ENCODE data around the gene ITGA3.
A peak's percentile ranks its signal among the peaks of the same experiment; 100 is the strongest.

The ITGA3 gene

DNA sequence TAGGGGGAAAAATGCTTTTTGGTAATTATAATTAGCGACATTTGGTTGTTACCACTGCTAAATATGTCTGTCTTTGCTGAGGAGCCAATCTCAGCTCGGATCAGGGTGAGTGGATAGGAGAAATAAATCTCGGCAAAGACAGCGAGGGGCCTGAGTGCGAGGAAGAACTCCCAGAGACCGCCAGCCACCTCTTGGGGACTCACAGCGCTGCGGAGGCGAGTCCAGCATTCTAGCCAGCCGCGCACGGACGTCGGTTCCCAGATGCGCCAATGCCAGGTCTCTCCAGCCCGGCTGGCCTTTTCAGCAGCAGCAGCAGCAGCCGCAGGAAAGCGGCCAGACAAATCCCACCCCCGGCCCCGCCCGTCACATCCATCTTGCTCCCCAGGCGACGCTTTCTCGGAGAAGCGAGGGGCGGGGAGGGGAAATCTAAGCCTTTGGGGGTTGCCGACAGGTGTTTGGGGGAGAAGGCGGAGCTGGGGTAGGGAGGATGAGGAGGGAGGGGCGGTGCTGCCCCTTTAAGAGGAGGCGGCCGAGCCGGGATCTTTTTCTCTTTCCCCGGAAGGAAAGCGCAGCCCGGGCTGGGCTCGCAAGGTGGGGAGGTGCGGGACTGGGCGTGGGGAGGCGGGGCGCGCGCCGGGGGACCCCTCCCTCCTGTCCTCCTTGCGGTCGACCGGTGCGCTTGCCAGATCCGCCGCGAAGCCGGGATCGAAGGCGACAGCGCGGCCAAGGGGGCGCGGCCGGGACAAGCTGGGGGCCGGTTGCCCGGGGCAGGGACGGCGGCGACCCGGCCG, at the start of gene ITGA3:
Gene ITGA3 (plus strand): TSS at position 685 of the 791 bp plus-strand sequence. CDS start 330 bp downstream, outside the sequence.
- peak; percentile 55 for DNase-seq

DNA sequence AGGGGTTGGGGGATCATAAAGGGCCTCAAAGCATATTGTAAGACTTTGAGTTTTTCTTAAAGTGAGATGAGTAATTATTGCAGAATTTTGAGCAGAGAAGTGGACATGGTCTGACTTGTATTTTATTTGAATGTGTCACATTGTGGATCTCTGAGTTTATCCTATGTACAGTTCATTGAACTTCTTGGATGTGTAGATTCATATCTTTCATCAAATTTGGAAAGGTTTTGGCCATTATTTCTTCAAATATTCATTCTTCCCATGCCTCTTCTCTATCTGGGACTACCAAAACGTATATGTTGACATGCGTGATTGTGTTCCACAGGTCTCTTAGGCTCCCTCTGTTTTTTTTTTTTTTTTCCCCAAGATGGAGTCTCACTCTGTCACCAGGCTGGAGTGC, 46.6 kb upstream of the ITGA3 start:
- no peak for DNase-seq

DNA sequence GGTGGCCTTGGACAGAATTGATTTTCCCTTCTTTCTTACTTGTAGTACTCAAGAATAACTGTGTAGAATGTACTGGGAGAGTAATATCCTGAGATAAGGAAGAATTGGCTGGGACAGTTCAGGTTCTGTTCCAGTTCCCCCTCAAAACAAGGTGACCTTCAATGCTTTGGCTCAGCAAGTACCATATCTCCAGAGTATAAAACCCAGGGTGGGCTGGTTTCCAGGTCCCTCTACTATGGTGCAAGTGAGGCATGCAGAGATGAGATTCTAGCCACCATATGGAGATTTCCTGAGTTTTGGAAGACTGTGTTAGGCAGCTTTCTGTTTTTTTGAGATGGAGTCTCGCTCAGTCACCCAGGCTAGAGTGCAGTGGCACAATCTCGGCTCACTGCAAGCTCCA, 42.8 kb upstream of the ITGA3 start:
- DNase-seq, result no peak

DNA sequence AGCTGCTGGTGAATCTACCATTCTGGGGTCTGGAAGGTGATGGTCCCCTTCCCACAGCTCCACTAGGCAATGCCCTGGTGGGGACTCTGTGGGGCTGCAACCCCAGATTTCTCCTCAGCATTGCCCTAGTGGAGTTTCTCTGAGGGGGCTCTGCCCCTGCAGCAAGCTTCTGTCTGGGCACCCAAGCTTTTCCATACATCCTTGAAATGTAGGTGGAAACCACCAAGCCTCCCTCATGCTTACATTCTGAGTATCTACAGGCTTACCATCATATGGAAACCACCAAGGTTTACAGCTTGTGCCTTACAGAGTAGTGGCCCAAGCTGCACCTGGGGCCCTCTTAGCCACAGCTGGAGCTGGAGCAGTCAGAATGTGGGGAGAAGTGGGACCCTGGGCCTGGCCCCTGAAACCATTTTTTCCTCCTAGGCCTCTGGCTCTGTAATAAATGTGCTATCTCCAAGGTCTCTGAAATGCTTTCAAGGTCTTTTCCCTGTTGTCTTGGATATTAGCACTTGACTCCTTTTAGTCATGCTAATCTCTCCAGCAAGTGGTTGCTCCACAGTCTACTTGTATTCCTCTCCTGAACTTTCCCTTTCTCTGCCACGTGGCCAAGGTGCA, 41.3 kb upstream of the ITGA3 start:
- DNase-seq, result no peak

DNA sequence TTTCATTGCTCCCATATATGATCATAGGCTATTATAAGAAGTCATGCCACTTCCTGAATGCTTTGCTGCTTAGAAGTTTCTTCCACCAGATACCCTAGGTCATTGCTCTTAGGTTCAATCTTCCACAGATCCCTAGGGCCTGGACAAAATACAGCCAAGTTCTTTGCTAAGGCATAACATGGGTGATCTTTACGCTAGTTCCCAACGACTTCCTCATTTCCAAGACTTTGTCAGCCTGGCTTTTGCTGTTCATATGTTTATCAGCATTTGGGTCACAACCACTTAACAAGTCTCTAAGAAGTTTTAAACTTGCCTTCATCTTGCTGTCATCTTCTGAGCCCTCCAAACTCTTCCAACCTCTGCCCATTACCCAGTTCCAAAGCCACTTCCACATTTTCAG, 40.8 kb upstream of the ITGA3 start:
- DNase-seq, result no peak

DNA sequence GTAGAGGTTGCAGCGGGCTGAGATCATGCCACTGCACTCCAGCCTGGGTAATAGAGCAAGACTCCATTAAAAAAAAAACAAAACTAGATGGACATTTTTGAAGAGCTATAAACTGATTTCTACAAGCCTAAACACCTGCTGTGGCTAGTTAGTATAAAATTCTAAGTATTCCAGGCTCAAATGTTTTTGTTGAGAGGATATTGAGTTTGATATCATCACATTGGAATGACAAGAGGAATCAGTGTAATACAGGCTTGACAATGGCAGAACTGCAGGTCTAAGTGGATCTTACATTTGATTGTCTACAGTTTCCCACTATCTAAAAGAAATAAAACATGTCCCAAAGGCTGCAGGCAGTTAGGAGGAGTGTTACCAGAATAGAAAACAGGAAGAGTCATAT, 37.0 kb upstream of the ITGA3 start:
- no peak for DNase-seq

DNA sequence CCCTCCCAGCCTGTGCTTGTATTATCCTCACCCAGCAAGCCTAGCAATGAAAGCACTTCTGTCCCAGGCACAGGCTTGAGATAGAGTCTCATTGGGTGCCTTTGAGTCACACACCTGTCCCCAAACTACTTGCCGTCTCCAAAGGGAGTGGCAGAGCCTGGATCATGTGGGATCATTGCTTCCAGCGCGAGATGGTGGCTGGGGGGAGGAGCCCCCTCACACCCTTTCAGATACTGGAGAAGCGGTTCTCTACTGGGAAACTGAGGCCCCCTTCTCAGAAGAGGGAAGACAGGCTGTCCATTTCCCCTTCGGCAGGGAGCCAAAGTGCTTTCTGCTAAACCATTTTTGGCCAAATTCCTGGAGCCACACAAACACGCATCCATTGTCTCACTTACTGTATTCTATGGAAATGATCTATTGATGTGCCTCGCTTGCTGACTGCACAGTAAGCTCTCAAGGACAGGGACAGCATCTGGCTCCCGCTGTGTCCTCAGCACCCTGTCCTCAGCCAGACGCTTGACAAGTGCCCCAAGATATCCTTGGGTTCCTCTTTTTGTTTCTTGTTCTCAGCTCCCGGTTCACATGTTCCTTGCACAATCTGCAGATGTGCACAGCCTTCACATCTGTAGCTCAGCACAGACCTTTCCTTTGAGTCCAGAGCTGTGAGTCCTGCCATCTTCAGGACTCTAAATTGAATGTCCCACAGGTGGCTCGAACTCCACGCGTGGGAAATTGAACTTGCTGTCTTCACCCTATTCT, 34.9 kb upstream of the ITGA3 start:
- DNase-seq, result no peak

DNA sequence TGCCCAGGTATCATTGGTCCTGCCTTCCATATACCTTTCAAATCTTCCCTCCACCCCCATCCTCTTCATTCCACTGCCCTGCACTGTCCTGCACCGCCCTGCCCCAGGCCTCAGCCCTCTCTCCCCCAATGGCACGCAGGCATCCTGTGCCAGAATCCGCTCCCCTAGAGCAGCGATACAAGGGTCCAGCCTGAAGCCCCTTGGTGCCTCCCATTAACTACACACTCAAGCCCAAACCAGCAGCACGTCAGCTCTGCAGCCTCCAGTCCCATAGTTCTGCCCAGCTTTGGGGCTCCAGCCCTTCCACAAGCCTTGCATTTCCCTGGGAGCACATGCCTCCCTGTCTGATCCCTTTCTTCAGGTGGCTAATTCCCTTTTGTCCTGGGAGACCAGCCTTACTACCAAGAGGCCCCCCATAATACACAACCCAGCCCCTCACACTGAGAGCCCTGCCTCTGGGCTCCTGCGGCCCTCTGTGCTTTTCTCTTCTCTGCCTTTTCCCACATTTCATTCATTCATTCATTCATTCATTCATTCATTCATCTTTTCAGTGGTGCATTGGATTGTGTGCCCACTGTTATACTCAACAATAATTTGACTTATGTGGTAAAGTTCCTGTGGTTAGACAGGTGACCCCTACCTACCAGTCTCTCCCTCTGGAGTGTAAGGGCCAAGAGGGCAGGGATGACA, 34.1 kb upstream of the ITGA3 start:
- DNase-seq, result no peak

DNA sequence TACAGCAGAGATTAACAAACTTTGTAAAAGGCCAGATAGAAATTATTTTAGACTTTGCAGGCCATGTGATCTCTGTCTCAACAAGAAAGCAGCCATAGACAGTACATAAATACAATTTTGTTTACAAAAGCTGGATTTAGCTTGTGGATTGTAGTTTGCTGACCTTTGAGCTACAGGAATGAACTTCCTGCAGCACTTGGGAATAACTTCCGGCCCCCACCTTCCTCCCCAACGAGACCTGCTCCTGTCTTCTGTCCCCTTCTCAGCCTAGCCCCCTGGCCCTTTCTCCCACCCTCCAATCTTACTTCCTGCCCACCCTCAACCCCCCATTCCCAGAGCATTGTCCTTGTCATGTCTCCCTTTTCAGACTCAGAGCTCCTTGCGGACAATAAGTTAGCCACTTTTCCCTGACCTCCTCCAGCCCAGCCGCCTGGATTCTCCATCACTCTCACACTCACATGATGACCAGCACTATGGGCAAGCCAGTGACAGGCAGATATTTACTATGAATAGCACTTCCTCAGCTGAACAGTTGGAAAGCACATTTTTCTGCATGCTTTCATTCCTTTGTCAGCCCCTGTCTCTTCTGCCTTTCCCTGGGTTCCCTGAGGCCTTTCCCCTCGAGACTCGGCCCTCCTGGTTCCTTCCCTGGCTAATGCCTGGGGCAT, 33.3 kb upstream of the ITGA3 start:
- DNase-seq, result no peak

DNA sequence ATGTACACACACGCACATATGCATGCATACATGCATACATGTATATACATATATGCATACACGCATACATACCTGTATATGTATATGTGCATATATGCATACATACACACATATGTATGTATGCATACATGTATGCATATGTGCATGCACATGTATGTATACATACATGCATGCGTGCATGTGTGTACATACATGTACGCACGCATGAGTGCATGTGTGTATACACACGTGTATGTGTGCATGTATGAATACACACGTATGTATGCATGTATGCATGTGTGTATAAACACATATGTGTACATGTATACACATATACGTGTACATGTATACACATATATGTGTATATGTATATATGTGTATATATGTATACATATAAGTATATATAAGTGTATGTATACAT, 32.4 kb upstream of the ITGA3 start:
- no peak for DNase-seq

DNA sequence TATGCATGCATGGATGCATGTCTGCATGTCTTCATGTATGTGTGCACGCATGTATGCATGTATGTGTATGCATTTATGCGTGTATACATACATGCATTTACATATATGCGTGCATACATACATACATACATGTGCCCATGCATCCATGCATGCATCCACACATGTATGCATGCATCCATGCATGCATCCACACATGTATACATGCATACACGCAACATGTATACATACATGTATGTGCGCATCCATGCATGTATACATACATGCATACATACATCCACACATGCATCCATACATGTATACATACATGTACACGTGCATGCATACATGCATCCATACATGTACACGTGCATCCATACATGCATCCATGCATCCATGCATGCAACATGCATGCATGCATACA, 31.1 kb upstream of the ITGA3 start:
- no peak for DNase-seq

DNA sequence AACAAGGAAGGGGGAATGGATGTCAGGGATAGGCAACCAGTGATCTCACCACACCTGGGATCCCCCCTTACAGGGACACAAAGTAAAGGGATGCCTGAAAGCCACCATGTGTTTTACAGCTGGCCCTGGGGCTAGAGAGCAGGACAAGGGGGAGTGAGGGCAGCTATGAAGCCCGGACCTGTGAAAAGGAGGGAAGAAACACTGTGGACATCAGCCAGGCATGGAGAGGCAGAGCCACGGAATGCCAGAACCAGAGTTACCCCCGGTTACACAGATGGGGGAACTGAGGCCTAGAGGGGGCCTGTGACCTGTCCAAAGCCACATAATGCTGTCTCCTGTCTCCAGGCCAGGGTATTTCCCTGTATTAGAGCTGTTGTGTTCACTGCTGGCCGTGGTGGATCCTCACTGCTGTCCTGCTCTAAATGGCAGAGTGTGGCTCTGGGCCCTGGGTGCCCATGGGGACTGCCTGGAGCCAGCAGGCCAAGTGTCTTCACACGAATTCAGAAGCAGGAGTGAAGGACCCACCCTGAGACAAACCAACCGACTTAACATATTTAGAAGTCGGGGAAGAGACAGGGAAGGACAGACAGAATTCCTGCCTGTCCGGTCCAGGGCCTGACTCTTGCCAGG, 29.7 kb upstream of the ITGA3 start:
- no peak for DNase-seq

DNA sequence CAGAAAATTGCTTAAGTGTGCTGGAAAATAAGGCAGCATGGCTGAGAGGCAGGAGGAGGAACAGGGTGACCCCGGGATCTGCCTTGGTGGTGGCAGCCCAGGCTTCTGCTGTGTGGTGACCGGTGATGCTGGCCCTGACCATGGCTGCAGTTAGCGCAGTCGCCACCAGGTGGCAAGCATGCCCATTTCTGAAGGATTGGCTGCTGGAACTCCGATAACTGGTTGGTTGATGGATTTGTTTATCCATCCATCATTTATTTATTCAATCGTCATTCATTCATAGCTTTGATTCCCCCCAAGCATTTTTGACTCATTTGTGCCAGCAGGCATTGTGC, 29.1 kb upstream of the ITGA3 start:
- no peak for DNase-seq

DNA sequence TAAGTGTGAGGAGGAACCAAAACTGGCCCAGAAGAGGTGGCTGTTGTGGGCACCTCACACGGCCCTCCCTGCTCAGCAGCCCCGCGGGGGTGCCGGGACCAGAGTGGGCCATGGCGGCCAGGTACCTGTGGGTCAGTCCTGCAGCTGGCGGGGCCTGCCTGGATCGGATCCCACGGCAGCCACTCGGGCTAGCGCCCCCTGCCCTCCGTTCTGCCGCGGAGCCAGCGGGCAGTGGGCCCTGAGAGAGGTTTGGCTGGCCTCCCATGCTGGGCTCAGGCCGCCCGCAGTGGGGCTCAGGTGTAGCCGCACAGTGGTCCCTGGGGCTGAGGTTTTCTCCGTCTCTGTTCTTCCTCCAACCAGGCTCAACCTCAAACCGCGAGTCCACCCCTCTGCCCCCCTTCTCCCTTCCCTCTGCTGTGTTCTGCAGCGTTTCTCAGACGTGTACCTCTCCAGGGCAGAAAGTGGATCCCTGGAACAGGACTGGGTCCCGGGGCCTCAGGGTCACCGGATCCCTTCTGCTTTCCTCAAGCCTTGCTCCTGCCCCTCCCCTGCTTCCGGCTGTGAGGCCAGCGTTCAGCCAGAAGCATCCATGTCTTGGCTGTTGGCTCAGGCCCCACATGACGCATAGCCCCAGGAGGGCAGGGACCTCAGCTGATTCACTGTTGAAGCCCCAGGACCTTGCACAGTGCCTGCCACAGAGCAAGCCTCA, 28.6 kb upstream of the ITGA3 start:
- no peak for DNase-seq

DNA sequence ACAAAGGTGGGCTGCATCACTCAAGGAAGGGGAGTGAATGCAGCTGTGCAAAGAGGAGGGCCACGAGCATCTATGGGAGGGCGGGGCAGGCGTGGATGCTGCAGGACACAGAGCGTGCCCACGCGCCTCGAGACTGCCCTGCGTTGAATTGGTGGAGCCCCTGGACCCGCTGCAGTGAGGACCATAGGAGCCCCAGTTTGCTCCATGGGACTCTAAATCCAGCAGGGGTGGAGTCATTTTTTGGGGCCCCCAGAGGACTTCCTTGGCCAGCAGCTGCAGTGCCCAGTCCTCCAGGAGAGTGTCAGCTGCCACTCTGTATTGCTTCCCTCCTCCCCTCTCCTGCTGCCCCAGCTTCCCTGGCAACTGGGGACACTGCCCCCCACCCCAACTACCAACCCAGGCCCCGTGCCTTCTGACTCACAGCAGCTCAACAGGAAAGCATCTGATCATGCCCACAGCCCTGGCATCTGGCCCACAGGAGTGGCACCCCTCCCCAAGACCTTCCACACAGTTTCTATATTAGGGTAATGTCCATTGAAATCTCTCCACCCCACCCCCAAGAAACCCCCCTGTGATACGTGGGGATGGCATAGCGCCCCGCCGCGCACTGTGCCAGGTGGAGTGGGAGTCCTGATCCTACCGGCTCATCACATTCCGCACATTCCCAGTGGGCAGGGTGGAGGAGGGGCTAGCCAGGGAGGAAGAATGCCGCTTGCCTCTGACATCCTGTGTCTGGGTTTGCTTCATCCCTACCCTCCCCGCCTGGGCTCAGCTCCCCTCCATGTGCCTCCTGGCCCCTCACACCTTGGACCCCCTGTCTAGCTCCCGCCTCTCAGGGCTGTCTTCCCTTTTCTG, 27.8 kb upstream of the ITGA3 start:
- DNase-seq, result no peak

DNA sequence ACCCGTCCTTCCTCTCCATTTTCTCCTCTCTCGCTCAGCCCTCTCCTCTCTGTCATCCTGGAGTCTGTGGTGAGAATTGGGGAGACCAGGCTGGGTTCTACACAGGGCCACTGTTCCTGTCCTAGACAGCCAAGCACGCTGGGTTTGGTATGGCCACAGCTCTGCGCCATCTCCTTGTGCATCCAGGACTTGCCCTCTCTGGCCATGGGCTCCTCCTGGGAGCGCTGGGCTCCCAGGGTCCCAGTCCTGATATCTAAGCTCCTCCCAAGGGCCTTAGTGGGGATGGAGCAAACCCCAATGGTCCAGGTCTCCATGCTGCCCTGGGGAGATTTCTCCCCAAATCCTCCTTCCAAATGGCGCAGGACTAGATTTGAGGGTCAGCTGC, 27.2 kb upstream of the ITGA3 start:
- no peak for DNase-seq

DNA sequence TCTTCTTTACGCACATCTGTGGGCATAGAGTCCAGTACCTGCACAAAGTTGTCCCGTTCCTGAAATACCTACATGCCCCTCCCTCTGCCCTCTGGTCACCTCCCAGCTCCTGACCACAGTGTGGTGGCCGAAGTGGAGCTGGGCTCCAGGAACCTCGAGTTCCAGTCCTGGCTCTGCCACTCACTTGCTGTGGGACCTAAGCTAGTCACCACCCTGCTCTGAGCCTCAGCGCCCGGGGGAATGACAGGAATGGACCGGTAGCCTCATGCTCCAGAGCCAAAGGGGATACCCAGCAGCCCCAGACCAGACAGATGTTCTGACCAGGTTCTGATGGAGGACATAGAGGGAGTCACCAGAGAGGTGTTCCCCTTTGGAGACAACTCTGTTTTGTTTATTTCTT, 26.7 kb upstream of the ITGA3 start:
- no peak for DNase-seq

DNA sequence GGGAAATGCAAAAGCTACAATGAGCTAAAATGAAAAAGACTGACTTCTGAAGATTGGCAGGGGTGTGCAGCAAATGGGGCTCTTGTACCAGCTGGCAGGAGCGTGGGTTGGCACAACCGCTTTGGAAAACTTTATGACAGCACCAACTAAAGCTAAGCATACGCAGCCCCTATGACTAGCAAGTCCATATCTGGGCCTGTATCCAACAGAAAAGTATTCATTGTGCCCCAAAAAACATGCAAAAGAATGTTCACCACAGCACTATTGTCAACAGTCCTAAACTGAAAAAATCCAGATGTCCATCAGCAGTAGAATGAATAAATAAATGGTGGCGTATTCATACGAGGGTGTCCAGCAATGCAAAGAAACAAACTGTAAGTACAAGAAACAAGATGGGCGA, 22.6 kb upstream of the ITGA3 start:
- no peak for DNase-seq

DNA sequence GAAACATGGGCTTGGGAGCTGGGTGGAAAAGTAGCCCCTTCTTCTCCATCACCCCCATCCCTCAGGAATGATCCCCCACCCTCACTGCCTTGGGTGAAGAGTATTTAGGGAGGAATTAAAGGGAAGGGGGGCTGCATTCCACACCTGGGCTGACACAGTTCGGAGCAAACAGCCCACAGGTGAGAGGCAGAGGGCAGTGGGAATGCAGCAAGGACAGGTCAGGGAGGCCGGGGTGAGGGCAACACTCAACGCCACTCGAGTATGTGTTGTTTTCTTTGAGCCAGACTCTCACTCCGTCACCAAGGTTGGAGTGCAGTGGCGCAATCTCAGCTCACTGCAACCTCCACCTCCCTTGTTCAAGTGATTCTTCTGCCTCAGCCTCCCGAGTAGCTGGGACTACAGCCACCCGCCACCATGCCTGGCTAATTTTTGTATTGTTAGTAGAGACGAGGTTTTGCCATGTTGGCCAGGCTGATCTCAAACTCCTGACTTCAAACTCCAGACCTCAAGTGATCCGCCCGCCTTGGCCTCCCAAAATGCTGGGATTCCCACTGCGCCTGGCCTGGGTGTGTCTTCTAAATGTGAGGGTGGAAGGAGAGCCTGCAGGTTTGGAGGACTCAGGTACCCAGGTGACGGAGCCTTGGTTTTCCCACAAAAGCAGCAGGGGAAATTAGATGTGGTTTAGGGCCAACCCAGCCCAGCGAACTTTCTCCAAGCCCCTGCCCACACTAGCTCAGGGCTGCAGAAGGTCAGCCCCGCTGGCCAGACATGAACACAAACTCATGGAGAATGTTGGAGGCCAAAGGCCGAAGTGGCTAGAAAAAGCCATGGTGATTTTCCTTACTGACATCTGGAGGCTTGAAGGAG, 21.2 kb upstream of the ITGA3 start:
- DNase-seq, result no peak

DNA sequence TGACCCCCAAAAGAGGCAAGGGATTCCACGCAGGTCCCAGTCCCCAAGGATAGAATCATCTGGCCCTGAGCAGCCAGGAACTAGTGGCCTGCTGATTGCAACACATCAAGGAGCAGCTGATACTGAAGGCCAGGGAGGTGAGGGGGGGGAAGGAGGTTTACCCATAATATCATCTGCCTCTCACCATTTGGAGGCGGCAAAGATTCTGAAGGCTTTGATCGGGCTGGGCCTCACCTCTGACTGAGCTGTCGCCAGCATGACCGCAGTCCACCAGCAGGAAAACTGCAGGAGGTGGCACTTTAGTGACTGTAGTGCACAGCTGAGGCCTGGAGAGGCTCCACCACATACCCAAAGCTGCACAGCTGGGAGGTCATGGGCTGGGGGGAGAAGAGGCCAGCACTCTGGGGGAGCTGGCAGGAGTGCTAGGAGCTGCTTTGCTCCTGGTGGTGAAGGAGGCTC, 20.5 kb upstream of the ITGA3 start:
- DNase-seq, result no peak
